OCI-LY3 (cell line): Measurements from ENCODE around the gene CCNB1IP1.

Experiments
- H2AFZ ChIP-seq: fragments of 200-600, 300-600 bp; shearing (Covaris generic); 2 replicates; pipeline ENCODE4 v1.6.0; 2014; ENCODE audit warnings: antibody characterized with exemption, low read depth, low read length
- H3K27ac ChIP-seq: fragments of 200-600, 300-600 bp; sonication (generic); 2 replicates; pipeline ENCODE4 v1.5.1; 2014; ENCODE audit warnings: mild to moderate bottlenecking, low read length, moderate library complexity, mixed read lengths
- H3K27me3 ChIP-seq: fragments of 200-600, 300-600 bp; sonication (generic); 2 replicates; pipeline ENCODE4 v1.6.1; 2014; ENCODE audit warnings: low read depth, low read length, mixed read lengths
- H3K36me3 ChIP-seq: fragments of 200-600, 300-600 bp; sonication (generic); replicated peaks from 2 replicates; pipeline ENCODE3; 2014; ENCODE audit warnings: low read depth, low read length, mixed read lengths
- H3K4me1 ChIP-seq: fragments of 300-600, 200-600 bp; sonication (generic); 2 replicates; pipeline ENCODE4 v1.6.1; 2014; ENCODE audit warnings: low read length, mixed read lengths
- H3K4me2 ChIP-seq: fragments of 200-600, 300-600 bp; sonication (generic); 2 replicates; pipeline ENCODE4 v1.6.1; 2014; ENCODE audit warnings: low read length, mixed read lengths
- H3K4me3 ChIP-seq: fragments of 300-600, 200-600 bp; sonication (generic); 2 replicates; pipeline ENCODE4 v1.5.1; 2014; ENCODE audit warnings: antibody characterized with exemption, mild to moderate bottlenecking, low read length, moderate library complexity
- H3K79me2 ChIP-seq: fragments of 300-600, 200-600 bp; shearing (Covaris generic); 2 replicates; pipeline ENCODE4 v1.6.1; 2014; ENCODE audit warnings: mild to moderate bottlenecking, low read length, mixed read lengths
- H3K9ac ChIP-seq: fragments of 300-600, 200-600 bp; shearing (Covaris generic); 2 replicates; pipeline ENCODE4 v1.6.0; 2014; ENCODE audit warnings: mild to moderate bottlenecking, low read length, moderate library complexity
- H3K9me3 ChIP-seq: fragments of 200-600, 300-600 bp; shearing (Covaris generic); 2 replicates; pipeline ENCODE4 v1.6.1; 2014; ENCODE audit warnings: low read length, mixed read lengths; ENCODE audit not compliant: insufficient read depth
- H4K20me1 ChIP-seq: fragments of 200-600, 300-600 bp; sonication (generic); 2 replicates; pipeline ENCODE4 v1.6.1; 2016; ENCODE audit warnings: low read length, mixed read lengths; ENCODE audit not compliant: insufficient read depth
- EZH2phosphoT487 ChIP-seq: fragments of 200-600 bp; shearing (Covaris generic); IDR thresholded peaks from 2 replicates; pipeline ENCODE4 v1.6.1; 2018; ENCODE audit warnings: antibody characterized with exemption, mixed run types, low read depth
- TF ChIP-seq, protein P1 (sequence below): fragments of 200-600, 300-600 bp; sonication (generic); IDR thresholded peaks from 2 replicates; pipeline ENCODE4 v1.5.1; 2014; ENCODE audit warnings: antibody characterized with exemption, low read length, low read depth

The CCNB1IP1 gene

DNA sequence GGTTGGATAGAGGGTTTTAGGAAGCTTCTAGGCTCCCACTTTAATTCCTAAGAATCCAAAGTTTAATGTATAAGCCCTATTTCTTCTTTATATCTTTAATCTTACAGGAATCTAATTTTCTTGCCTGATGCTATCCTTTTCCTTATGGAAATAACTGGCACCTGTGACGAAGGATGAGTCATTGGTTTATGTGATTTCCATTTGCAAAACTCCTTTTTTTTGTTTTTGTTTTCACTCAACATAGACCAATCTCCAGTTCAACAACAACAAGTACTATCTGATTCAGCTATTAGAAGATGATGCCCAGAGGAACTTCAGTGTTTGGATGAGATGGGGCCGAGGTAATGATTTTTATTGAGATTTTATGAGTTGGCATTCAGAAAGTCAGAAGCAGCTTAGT is 17.2 kb upstream of the CCNB1IP1 start:
- Histone ChIP-seq H4K20me1 (no peaks in the 10 kb centered on the region), H3K4me2 (no peak overlapping the region), H2AFZ (no peak overlapping the region), H3K79me2 (0 out of 2 replicates have a peak, but pooled peaks cover 1% of the 10 kb centered on the region), H3K9me3 (no peaks in the 10 kb centered on the region), H3K27me3 (no peaks in the 10 kb centered on the region), H3K4me1 (no peaks in the 10 kb centered on the region), H3K36me3 (peaks cover 58% of the 10 kb centered on the region), H3K4me3 (no peak overlapping the region), H3K27ac (no peak overlapping the region), H3K9ac (no peak overlapping the region)
- TF ChIP-seq, protein P1, sequence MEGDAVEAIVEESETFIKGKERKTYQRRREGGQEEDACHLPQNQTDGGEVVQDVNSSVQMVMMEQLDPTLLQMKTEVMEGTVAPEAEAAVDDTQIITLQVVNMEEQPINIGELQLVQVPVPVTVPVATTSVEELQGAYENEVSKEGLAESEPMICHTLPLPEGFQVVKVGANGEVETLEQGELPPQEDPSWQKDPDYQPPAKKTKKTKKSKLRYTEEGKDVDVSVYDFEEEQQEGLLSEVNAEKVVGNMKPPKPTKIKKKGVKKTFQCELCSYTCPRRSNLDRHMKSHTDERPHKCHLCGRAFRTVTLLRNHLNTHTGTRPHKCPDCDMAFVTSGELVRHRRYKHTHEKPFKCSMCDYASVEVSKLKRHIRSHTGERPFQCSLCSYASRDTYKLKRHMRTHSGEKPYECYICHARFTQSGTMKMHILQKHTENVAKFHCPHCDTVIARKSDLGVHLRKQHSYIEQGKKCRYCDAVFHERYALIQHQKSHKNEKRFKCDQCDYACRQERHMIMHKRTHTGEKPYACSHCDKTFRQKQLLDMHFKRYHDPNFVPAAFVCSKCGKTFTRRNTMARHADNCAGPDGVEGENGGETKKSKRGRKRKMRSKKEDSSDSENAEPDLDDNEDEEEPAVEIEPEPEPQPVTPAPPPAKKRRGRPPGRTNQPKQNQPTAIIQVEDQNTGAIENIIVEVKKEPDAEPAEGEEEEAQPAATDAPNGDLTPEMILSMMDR, result no peak
- no peak for TF ChIP-seq EZH2phosphoT487

DNA sequence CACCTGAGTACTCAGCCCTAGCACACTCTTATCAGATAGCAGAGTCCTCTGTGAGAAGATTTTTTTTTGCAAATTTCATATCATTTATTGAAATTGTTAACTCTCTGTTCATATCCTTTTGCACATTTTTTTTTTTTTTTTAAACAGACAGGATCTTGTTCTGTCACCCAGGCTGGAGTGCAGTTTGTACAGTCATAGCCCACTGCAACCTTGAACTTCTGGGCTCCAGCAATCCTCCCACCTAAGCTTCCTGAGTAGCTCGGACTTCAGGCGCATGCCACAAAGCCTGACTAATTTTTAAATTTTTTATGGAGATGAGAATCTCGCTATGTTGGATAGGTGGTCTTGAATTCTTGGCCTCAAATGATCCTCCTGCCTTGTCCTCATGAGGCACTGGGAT is 14.7 kb upstream of the CCNB1IP1 start:
- Histone ChIP-seq H3K27ac (no peak overlapping the region), H2AFZ (no peak overlapping the region), H3K79me2 (peaks cover 14% of the 10 kb centered on the region), H3K9ac (no peak overlapping the region), H3K4me2 (no peak overlapping the region), H3K36me3 (peaks cover 42% of the 10 kb centered on the region), H3K4me1 (peaks cover 5% of the 10 kb centered on the region), H4K20me1 (no peaks in the 10 kb centered on the region), H3K27me3 (no peaks in the 10 kb centered on the region), H3K4me3 (no peak overlapping the region), H3K9me3 (no peaks in the 10 kb centered on the region)
- TF ChIP-seq EZH2phosphoT487, result no peak
- TF ChIP-seq, protein P1, result no peak

DNA sequence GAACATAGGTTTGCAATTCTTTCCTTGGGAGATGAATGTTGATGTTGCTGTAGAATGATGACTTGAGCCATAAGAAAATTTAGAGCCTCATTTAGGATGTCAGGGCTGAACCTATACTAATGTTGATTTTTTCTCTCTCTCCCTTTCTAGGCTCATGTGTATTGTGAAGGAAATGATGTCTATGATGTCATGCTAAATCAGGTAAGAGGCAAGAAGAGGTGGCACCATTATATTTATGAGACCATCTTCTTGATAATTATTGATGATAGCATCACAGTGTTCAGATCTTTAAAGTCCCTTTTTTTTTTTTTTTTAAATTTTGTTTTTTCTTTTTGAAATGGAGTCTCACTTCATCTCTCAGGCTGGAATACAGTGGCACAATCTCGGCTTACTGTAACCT is 13.6 kb upstream of the CCNB1IP1 start:
- no peak for TF ChIP-seq EZH2phosphoT487
- TF ChIP-seq, protein P1, result no peak
- H3K4me1 ChIP-seq, result peaks cover 5% of the 10 kb centered on the region
- peaks cover 14% of the 10 kb centered on the region for H3K79me2 ChIP-seq
- peaks cover 33% of the 10 kb centered on the region for H3K36me3 ChIP-seq
- H3K4me2 ChIP-seq, result no peak overlapping the region
- H3K4me3 ChIP-seq, result no peak overlapping the region
- H2AFZ ChIP-seq, result no peak overlapping the region
- H4K20me1 ChIP-seq, result no peaks in the 10 kb centered on the region
- no peaks in the 10 kb centered on the region for H3K27me3 ChIP-seq
- no peak overlapping the region for H3K27ac ChIP-seq
- H3K9me3 ChIP-seq, result no peaks in the 10 kb centered on the region
- no peak overlapping the region for H3K9ac ChIP-seq

GRCh38 chr14:20345366-20345765 is 12.3 kb upstream of the CCNB1IP1 start:
- Histone ChIP-seq H3K4me3 (no peak overlapping the region), H2AFZ (no peak overlapping the region), H3K79me2 (peaks cover 14% of the 10 kb centered on the region), H3K27ac (no peak overlapping the region), H3K27me3 (no peaks in the 10 kb centered on the region), H3K9ac (no peak overlapping the region), H3K4me1 (peaks cover 5% of the 10 kb centered on the region), H4K20me1 (no peaks in the 10 kb centered on the region), H3K4me2 (no peak overlapping the region), H3K36me3 (peaks cover 28% of the 10 kb centered on the region), H3K9me3 (no peaks in the 10 kb centered on the region)
- TF ChIP-seq EZH2phosphoT487, result no peak
- TF ChIP-seq, protein P1, result no peak
